ENCODE results near the gene ZDHHC11.
"Not testable (repeated sequence)": the region's sequence is repeated elsewhere in the genome, so short reads cannot be mapped to it uniquely, and the experiment has no call there.

Gene ZDHHC11

GRCh38 chr5:861442-862366, 10.9 kb upstream of the ZDHHC11 start:
- H3K27ac ChIP-seq (ENCODE audit: low read depth, low read length) = no peak overlapping the region
- H3K4me3 ChIP-seq (ENCODE audit: low read length) = no peak overlapping the region
- H3K9ac ChIP-seq (ENCODE audit: low read length) = no peak overlapping the region
- H3K36me3 ChIP-seq (ENCODE audit: control insufficient read depth, insufficient read depth, low read length) = peaks cover 17% of the 10 kb centered on the region
- no peaks in the 10 kb centered on the region for H3K27me3 ChIP-seq (ENCODE audit: control insufficient read depth, insufficient read depth, low read length)
- H3K4me1 ChIP-seq (ENCODE audit: control insufficient read depth, insufficient read depth, low read length) = no peaks in the 10 kb centered on the region

- Histone ChIP-seq H3K36me3 (ENCODE audit: control insufficient read depth, insufficient read depth, low read length) (peaks cover 17% of the 10 kb centered on the region), H3K9ac (ENCODE audit: low read length) (no peak overlapping the region), H3K27me3 (ENCODE audit: control insufficient read depth, insufficient read depth, low read length) (no peaks in the 10 kb centered on the region), H3K27ac (ENCODE audit: low read depth, low read length) (no peak overlapping the region), H3K4me1 (ENCODE audit: control insufficient read depth, insufficient read depth, low read length) (no peaks in the 10 kb centered on the region), H3K4me3 (ENCODE audit: low read length) (no peak overlapping the region)
Measured at GRCh38 chr5:860506-861150, 9.8 kb upstream of the ZDHHC11 start.

GRCh38 chr5:859798-860296, 9.1 kb upstream of the ZDHHC11 start:
- Histone ChIP-seq H3K27ac (ENCODE audit: low read depth, low read length) (no peak overlapping the region), H3K27me3 (ENCODE audit: control insufficient read depth, insufficient read depth, low read length) (no peaks in the 10 kb centered on the region), H3K36me3 (ENCODE audit: control insufficient read depth, insufficient read depth, low read length) (peaks cover 15% of the 10 kb centered on the region), H3K4me1 (ENCODE audit: control insufficient read depth, insufficient read depth, low read length) (no peaks in the 10 kb centered on the region), H3K9ac (ENCODE audit: low read length) (no peak overlapping the region), H3K4me3 (ENCODE audit: low read length) (no peak overlapping the region)

- Histone ChIP-seq H3K27ac (ENCODE audit: low read depth, low read length) (no peak overlapping the region), H3K36me3 (ENCODE audit: control insufficient read depth, insufficient read depth, low read length) (peaks cover 12% of the 10 kb centered on the region), H3K4me1 (ENCODE audit: control insufficient read depth, insufficient read depth, low read length) (no peaks in the 10 kb centered on the region), H3K27me3 (ENCODE audit: control insufficient read depth, insufficient read depth, low read length) (no peaks in the 10 kb centered on the region), H3K4me3 (ENCODE audit: low read length) (no peak overlapping the region), H3K9ac (ENCODE audit: low read length) (no peak overlapping the region)
Measured at GRCh38 chr5:859391-859790, 8.6 kb upstream of the ZDHHC11 start.

GRCh38 chr5:858726-859125, 7.9 kb upstream of the ZDHHC11 start:
- Histone ChIP-seq H3K27me3 (ENCODE audit: control insufficient read depth, insufficient read depth, low read length) (no peaks in the 10 kb centered on the region), H3K4me3 (ENCODE audit: low read length) (no peak overlapping the region), H3K27ac (ENCODE audit: low read depth, low read length) (no peak overlapping the region), H3K36me3 (ENCODE audit: control insufficient read depth, insufficient read depth, low read length) (peaks cover 7% of the 10 kb centered on the region), H3K4me1 (ENCODE audit: control insufficient read depth, insufficient read depth, low read length) (no peaks in the 10 kb centered on the region), H3K9ac (ENCODE audit: low read length) (no peak overlapping the region)

- no peaks in the 10 kb centered on the region for H3K36me3 ChIP-seq (ENCODE audit: control insufficient read depth, insufficient read depth, low read length)
Measured at GRCh38 chr5:856531-857425, 6.0 kb upstream of the ZDHHC11 start.

GRCh38 chr5:855771-856530, 5.2 kb upstream of the ZDHHC11 start:
- no peak overlapping the region for H3K4me3 ChIP-seq (ENCODE audit: low read length)
- H3K9ac ChIP-seq (ENCODE audit: low read length) = no peak overlapping the region
- no peak overlapping the region for H3K27ac ChIP-seq (ENCODE audit: low read depth, low read length)
- H3K4me1 ChIP-seq (ENCODE audit: control insufficient read depth, insufficient read depth, low read length) = no peaks in the 10 kb centered on the region
- H3K36me3 ChIP-seq (ENCODE audit: control insufficient read depth, insufficient read depth, low read length) = no peaks in the 10 kb centered on the region
- peaks cover 1% of the 10 kb centered on the region for H3K27me3 ChIP-seq (ENCODE audit: control insufficient read depth, insufficient read depth, low read length)

More at GRCh38 chr5:856531-857425, 6.0 kb upstream of the ZDHHC11 start:
- H3K9ac ChIP-seq (ENCODE audit: low read length) = no peak overlapping the region
- H3K27me3 ChIP-seq (ENCODE audit: control insufficient read depth, insufficient read depth, low read length) = no peaks in the 10 kb centered on the region
- no peaks in the 10 kb centered on the region for H3K4me1 ChIP-seq (ENCODE audit: control insufficient read depth, insufficient read depth, low read length)
- H3K4me3 ChIP-seq (ENCODE audit: low read length) = no peak overlapping the region
- H3K27ac ChIP-seq (ENCODE audit: low read depth, low read length) = no peak overlapping the region

- Histone ChIP-seq H3K27ac (ENCODE audit: low read depth, low read length) (no peak overlapping the region), H3K4me1 (ENCODE audit: control insufficient read depth, insufficient read depth, low read length) (no peaks in the 10 kb centered on the region), H3K9ac (ENCODE audit: low read length) (no peak overlapping the region), H3K27me3 (ENCODE audit: control insufficient read depth, insufficient read depth, low read length) (peaks cover 3% of the 10 kb centered on the region), H3K36me3 (ENCODE audit: control insufficient read depth, insufficient read depth, low read length) (no peaks in the 10 kb centered on the region), H3K4me3 (ENCODE audit: low read length) (no peak overlapping the region)
Measured at GRCh38 chr5:854966-855743, 4.4 kb upstream of the ZDHHC11 start.

GRCh38 chr5:854217-854616, 3.4 kb upstream of the ZDHHC11 start:
- H3K36me3 ChIP-seq (ENCODE audit: control insufficient read depth, insufficient read depth, low read length) = no peaks in the 10 kb centered on the region
- no peak overlapping the region for H3K9ac ChIP-seq (ENCODE audit: low read length)
- H3K4me3 ChIP-seq (ENCODE audit: low read length) = no peak overlapping the region
- H3K27ac ChIP-seq (ENCODE audit: low read depth, low read length) = no peak overlapping the region
- H3K4me1 ChIP-seq (ENCODE audit: control insufficient read depth, insufficient read depth, low read length) = no peaks in the 10 kb centered on the region
- H3K27me3 ChIP-seq (ENCODE audit: control insufficient read depth, insufficient read depth, low read length) = peaks cover 3% of the 10 kb centered on the region

GRCh38 chr5:853416-854090, 2.8 kb upstream of the ZDHHC11 start:
- H3K9ac ChIP-seq (ENCODE audit: low read length); H3K27ac ChIP-seq (ENCODE audit: low read depth, low read length); H3K4me3 ChIP-seq (ENCODE audit: low read length); H3K36me3 ChIP-seq (ENCODE audit: control insufficient read depth, insufficient read depth, low read length); H3K4me1 ChIP-seq (ENCODE audit: control insufficient read depth, insufficient read depth, low read length); H3K27me3 ChIP-seq (ENCODE audit: control insufficient read depth, insufficient read depth, low read length): not testable (repeated sequence)

Data from rectal smooth muscle tissue (tissue), 1 donor.